Karpas-422 (cell line): ENCODE measurements around the gene LIPC. TPM values are rescaled to one million over a fixed set of nuclear protein-coding genes. Genes with fewer than 3 reads are reported as not detected.

Experiments
- DNase-seq: peaks from one replicate; pipeline ENCODE4 v3.0.0-alpha.2; 2015
- H2AFZ ChIP-seq: fragments of 200-600 bp; sonication (generic); 2 replicates; pipeline ENCODE4 v1.6.1; 2014; ENCODE audit warnings: antibody characterized with exemption, low read length, mixed read lengths
- H3K27ac ChIP-seq: fragments of 200-600 bp; sonication (generic); 2 replicates; pipeline ENCODE4 v1.5.1; 2014; ENCODE audit warnings: mild to moderate bottlenecking, low read length, moderate library complexity
- H3K27me3 ChIP-seq: fragments of 200-600 bp; sonication (generic); 2 replicates; pipeline ENCODE4 v1.6.1; 2014; ENCODE audit warnings: low read length, mixed read lengths
- H3K36me3 ChIP-seq: fragments of 200-600 bp; sonication (generic); 2 replicates; pipeline ENCODE4 v1.6.1; 2014; ENCODE audit warnings: low read length, mixed read lengths; ENCODE audit not compliant: insufficient read depth
- H3K4me1 ChIP-seq: fragments of 200-600 bp; sonication (generic); 2 replicates; pipeline ENCODE4 v1.6.1; 2014; ENCODE audit warnings: mild to moderate bottlenecking, low read length, mixed read lengths
- H3K4me2 ChIP-seq: fragments of 200-600 bp; sonication (generic); 2 replicates; pipeline ENCODE4 v1.6.1; 2014; ENCODE audit warnings: low read length, low read depth, mild to moderate bottlenecking; ENCODE audit not compliant: poor library complexity, severe bottlenecking
- H3K4me3 ChIP-seq: fragments of 200-600 bp; sonication (generic); 2 replicates; pipeline ENCODE4 v1.5.1; 2014; ENCODE audit warnings: mild to moderate bottlenecking, antibody characterized with exemption, low read length, mixed read lengths
- H3K79me2 ChIP-seq: fragments of 200-600 bp; sonication (generic); 2 replicates; pipeline ENCODE4 v1.6.1; 2014; ENCODE audit warnings: mild to moderate bottlenecking, low read length, mixed read lengths
- H3K9ac ChIP-seq: fragments of 200-600 bp; sonication (generic); 2 replicates; pipeline ENCODE4 v1.6.0; 2014; ENCODE audit warnings: low read length
- H3K9me2 ChIP-seq: fragments of 200-600 bp; sonication (generic), shearing (Covaris generic); replicated peaks from 2 replicates; pipeline ENCODE4 v1.6.0; 2014; ENCODE audit warnings: mild to moderate bottlenecking, low read length, moderate library complexity; ENCODE audit not compliant: insufficient read depth
- H3K9me3 ChIP-seq: fragments of 300-700, 200-600 bp; sonication (generic); 2 replicates; pipeline ENCODE4 v1.6.1; 2014; ENCODE audit warnings: low read length, mixed read lengths
- H4K20me1 ChIP-seq: fragments of 200-600 bp; sonication (generic); 2 replicates; pipeline ENCODE4 v1.6.1; 2014; ENCODE audit warnings: mild to moderate bottlenecking, antibody characterized with exemption, low read length, low read depth; ENCODE audit not compliant: insufficient read depth
- total RNA-seq: library from RNA; depleted of rRNA; stranded (reverse); fragments of >200 nt; shearing (Covaris generic); gene quantifications from 2 replicates; pipeline ENCODE4 v1.2.3, GENCODE V29; 2014; ENCODE audit warnings: low replicate concordance

LIPC gene
- total RNA-seq, 1 experiment from 2014 or later: not detected

GRCh38 chr15:58457466-58457965 lies 25.7 kb downstream of the LIPC start:
- DNase-seq: no peak
- no peak overlapping the region for H3K27ac ChIP-seq
- no peak overlapping the region for H2AFZ ChIP-seq

GRCh38 chr15:58458076-58458475 lies 26.3 kb downstream of the LIPC start:
- DNase-seq: no peak
- no peaks in the 10 kb centered on the region for H3K27me3 ChIP-seq
- H3K27ac ChIP-seq: no peak overlapping the region
- H3K9ac ChIP-seq: no peak overlapping the region
- H3K79me2 ChIP-seq: no peaks in the 10 kb centered on the region
- no peaks in the 10 kb centered on the region for H4K20me1 ChIP-seq
- H3K36me3 ChIP-seq: no peaks in the 10 kb centered on the region
- no peaks in the 10 kb centered on the region for H3K4me1 ChIP-seq
- no peak overlapping the region for H2AFZ ChIP-seq
- H3K4me2 ChIP-seq: no peak overlapping the region
- no peak overlapping the region for H3K4me3 ChIP-seq
- H3K9me3 ChIP-seq: no peaks in the 10 kb centered on the region
- no peaks in the 10 kb centered on the region for H3K9me2 ChIP-seq

More at GRCh38 chr15:58457466-58457965, 25.7 kb downstream of the LIPC start:
- Histone ChIP-seq H3K4me3 (no peak overlapping the region), H3K36me3 (no peaks in the 10 kb centered on the region), H3K4me2 (no peak overlapping the region), H3K9ac (no peak overlapping the region), H3K27me3 (no peaks in the 10 kb centered on the region), H3K9me3 (no peaks in the 10 kb centered on the region), H3K79me2 (no peaks in the 10 kb centered on the region), H4K20me1 (no peaks in the 10 kb centered on the region), H3K4me1 (no peaks in the 10 kb centered on the region), H3K9me2 (no peaks in the 10 kb centered on the region)

- H3K9ac ChIP-seq: no peak overlapping the region
- no peak overlapping the region for H3K4me3 ChIP-seq
- no peaks in the 10 kb centered on the region for H3K9me3 ChIP-seq
- H3K9me2 ChIP-seq: no peaks in the 10 kb centered on the region
- H3K4me2 ChIP-seq: no peak overlapping the region
- H3K27me3 ChIP-seq: no peaks in the 10 kb centered on the region
- no peak overlapping the region for H3K27ac ChIP-seq
- no peaks in the 10 kb centered on the region for H3K36me3 ChIP-seq
- H3K4me1 ChIP-seq: no peaks in the 10 kb centered on the region
- DNase-seq: no peak
- no peaks in the 10 kb centered on the region for H4K20me1 ChIP-seq
- H2AFZ ChIP-seq: no peak overlapping the region
- H3K79me2 ChIP-seq: no peaks in the 10 kb centered on the region
Observed at GRCh38 chr15:58459045-58459444, 27.3 kb downstream of the LIPC start.

GRCh38 chr15:58459560-58459959 lies 27.8 kb downstream of the LIPC start:
- Histone ChIP-seq H3K36me3 (no peaks in the 10 kb centered on the region), H3K4me3 (no peak overlapping the region), H3K4me1 (no peaks in the 10 kb centered on the region), H3K9ac (no peak overlapping the region), H3K9me2 (no peaks in the 10 kb centered on the region), H3K4me2 (no peak overlapping the region), H4K20me1 (no peaks in the 10 kb centered on the region), H3K79me2 (no peaks in the 10 kb centered on the region), H3K27me3 (no peaks in the 10 kb centered on the region), H3K9me3 (no peaks in the 10 kb centered on the region), H3K27ac (no peak overlapping the region), H2AFZ (no peak overlapping the region)
- DNase-seq: no peak

GRCh38 chr15:58460116-58460790 lies 28.5 kb downstream of the LIPC start:
- H3K27ac ChIP-seq: no peak overlapping the region
- no peaks in the 10 kb centered on the region for H3K4me1 ChIP-seq
- H3K4me3 ChIP-seq: no peak overlapping the region
- no peaks in the 10 kb centered on the region for H3K79me2 ChIP-seq
- H3K9me3 ChIP-seq: no peaks in the 10 kb centered on the region
- no peaks in the 10 kb centered on the region for H3K36me3 ChIP-seq
- no peaks in the 10 kb centered on the region for H3K27me3 ChIP-seq
- no peak overlapping the region for H2AFZ ChIP-seq
- H4K20me1 ChIP-seq: no peaks in the 10 kb centered on the region
- H3K9me2 ChIP-seq: no peaks in the 10 kb centered on the region
- DNase-seq: no peak
- no peak overlapping the region for H3K4me2 ChIP-seq
- H3K9ac ChIP-seq: no peak overlapping the region

GRCh38 chr15:58460872-58461271 lies 29.1 kb downstream of the LIPC start:
- H3K27ac ChIP-seq: no peak overlapping the region
- no peaks in the 10 kb centered on the region for H3K27me3 ChIP-seq
- H4K20me1 ChIP-seq: no peaks in the 10 kb centered on the region
- H3K4me3 ChIP-seq: no peak overlapping the region
- no peaks in the 10 kb centered on the region for H3K4me1 ChIP-seq
- H3K9me2 ChIP-seq: no peaks in the 10 kb centered on the region
- no peak overlapping the region for H3K4me2 ChIP-seq
- DNase-seq: no peak
- H2AFZ ChIP-seq: no peak overlapping the region
- H3K79me2 ChIP-seq: no peaks in the 10 kb centered on the region
- no peaks in the 10 kb centered on the region for H3K9me3 ChIP-seq
- H3K9ac ChIP-seq: no peak overlapping the region
- no peaks in the 10 kb centered on the region for H3K36me3 ChIP-seq

- Histone ChIP-seq H3K27ac (no peak overlapping the region), H3K9ac (no peak overlapping the region), H4K20me1 (no peaks in the 10 kb centered on the region), H3K27me3 (no peaks in the 10 kb centered on the region), H3K36me3 (no peaks in the 10 kb centered on the region), H3K9me2 (no peaks in the 10 kb centered on the region), H3K4me1 (no peaks in the 10 kb centered on the region), H3K4me3 (no peak overlapping the region), H3K4me2 (no peak overlapping the region), H3K9me3 (no peaks in the 10 kb centered on the region), H2AFZ (no peak overlapping the region), H3K79me2 (no peaks in the 10 kb centered on the region)
- no peak for DNase-seq
Observed at GRCh38 chr15:58462547-58462946, 30.8 kb downstream of the LIPC start.

- no peaks in the 10 kb centered on the region for H4K20me1 ChIP-seq
- no peak overlapping the region for H3K4me2 ChIP-seq
- no peak overlapping the region for H3K27ac ChIP-seq
- no peaks in the 10 kb centered on the region for H3K9me3 ChIP-seq
- H2AFZ ChIP-seq: no peak overlapping the region
- DNase-seq: no peak
- no peaks in the 10 kb centered on the region for H3K4me1 ChIP-seq
- no peaks in the 10 kb centered on the region for H3K9me2 ChIP-seq
- no peaks in the 10 kb centered on the region for H3K79me2 ChIP-seq
- no peaks in the 10 kb centered on the region for H3K36me3 ChIP-seq
- no peak overlapping the region for H3K9ac ChIP-seq
- H3K27me3 ChIP-seq: no peaks in the 10 kb centered on the region
- H3K4me3 ChIP-seq: no peak overlapping the region
Observed at GRCh38 chr15:58462973-58463663, 31.3 kb downstream of the LIPC start.
